Ishikawa (cell line): ENCODE measurements around the gene ZDHHC11.

Experiments
- RAD21 ChIP-seq: IDR thresholded peaks from 2 replicates; pipeline ENCODE4 v1.6.1; 2012; ENCODE audit warnings: low read depth
- YY1 ChIP-seq: IDR thresholded peaks from 2 replicates; pipeline ENCODE4 v1.6.1; 2012; ENCODE audit warnings: low read depth
- TF ChIP-seq, protein P1 (sequence below): IDR thresholded peaks from 2 replicates; pipeline ENCODE4 v1.6.1; 2012

DNA sequence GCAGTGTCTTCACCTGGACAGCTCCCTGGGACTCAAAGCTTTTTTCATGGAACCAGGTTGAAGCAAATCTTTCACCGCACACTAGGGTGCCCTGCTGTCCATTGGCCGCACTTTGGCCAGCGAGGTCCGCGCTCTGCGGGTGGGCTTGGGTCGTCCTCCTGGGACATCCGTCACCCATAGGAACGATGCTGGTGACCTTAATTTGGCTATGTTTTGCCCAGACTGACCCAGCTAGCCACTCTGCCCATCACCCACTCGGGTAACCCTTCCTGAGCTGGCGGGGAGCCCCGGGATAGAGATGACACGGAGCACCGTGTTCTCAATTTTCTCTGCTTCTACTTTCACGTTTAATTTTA lies 92.1 kb downstream of the ZDHHC11 start:
- TF ChIP-seq RAD21 (no peak), YY1 (no peak)
- TF ChIP-seq, protein P1, sequence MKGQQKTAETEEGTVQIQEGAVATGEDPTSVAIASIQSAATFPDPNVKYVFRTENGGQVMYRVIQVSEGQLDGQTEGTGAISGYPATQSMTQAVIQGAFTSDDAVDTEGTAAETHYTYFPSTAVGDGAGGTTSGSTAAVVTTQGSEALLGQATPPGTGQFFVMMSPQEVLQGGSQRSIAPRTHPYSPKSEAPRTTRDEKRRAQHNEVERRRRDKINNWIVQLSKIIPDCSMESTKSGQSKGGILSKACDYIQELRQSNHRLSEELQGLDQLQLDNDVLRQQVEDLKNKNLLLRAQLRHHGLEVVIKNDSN: no peak
